ENCODE results near the gene LILRA6.

- TF ChIP-seq POLR2A (IDR thresholded peaks at IDR 0.05) (no peak), CTCF (IDR thresholded peaks at IDR 0.05) (no peak)
Measured at GRCh38 chr19:54218960-54219661, 23.5 kb downstream of the LILRA6 start.
